Effector CD8-positive, alpha-beta T cell (primary cell): ENCODE data around the gene SDC4.
A peak's percentile ranks its signal among the peaks of the same experiment; 100 is the strongest.
"Not testable (repeated sequence)": the region's sequence is repeated elsewhere in the genome, so short reads cannot be mapped to it uniquely, and the experiment has no call there.

Experiments used
- DNase-seq: peaks from one replicate; lab custom pipeline; 2025; lab: John Stamatoyannopoulos, UW

Gene SDC4

DNA sequence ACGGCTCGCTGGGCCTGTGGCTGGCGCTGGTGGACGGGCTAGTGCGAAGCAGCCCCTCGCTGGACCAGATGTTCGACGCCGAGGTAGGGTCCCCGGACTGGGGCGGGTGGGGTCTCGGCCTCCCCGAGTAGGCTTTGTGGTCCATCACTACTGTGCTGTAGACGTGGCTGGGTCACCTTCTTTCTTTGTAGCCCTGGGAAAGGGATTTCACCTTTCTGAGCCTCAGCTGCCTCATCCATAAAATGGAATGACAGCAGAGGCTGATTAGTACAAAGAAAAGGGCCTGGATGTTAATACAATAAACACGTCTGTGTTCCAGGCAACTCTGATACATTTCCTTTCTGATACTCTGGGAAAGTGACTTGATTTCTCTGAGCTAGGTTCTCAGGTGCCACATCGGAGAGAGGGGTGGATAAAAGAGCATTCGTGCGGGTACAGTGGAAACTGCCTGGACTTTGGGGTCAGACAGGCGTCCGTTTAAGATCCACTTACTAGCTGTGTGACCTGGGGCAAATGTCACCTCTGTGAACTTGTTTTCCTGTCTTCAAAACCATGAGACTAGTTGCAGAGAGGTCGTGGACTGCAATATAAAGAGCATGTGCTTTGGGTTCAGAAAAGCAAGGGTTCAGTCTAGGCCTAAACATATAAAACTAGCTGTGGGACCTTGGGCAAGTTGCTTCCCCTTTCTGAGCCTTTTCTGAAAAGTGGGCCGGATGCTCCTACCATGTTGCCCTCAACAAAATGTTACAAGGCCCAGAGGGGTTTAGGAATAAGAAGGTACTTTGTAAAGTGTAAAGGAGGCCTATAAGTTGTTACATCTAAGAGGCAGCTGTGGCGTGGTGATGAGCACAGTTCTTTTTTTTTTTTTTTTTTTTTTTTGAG, 15.6 kb upstream of the SDC4 start:
- DNase-seq: no peak

GRCh38 chr20:45362804-45363610, 14.8 kb upstream of the SDC4 start, which contains the start of gene SYS1:
Gene SYS1 (plus strand): TSS chr20:45363156. CDS start chr20:45363532, 376 bp downstream.
- peak; percentile 97 for DNase-seq

- no peak for DNase-seq
These were observed 13.6 kb upstream of the SDC4 start for GRCh38 chr20:45361793-45362192.

DNA sequence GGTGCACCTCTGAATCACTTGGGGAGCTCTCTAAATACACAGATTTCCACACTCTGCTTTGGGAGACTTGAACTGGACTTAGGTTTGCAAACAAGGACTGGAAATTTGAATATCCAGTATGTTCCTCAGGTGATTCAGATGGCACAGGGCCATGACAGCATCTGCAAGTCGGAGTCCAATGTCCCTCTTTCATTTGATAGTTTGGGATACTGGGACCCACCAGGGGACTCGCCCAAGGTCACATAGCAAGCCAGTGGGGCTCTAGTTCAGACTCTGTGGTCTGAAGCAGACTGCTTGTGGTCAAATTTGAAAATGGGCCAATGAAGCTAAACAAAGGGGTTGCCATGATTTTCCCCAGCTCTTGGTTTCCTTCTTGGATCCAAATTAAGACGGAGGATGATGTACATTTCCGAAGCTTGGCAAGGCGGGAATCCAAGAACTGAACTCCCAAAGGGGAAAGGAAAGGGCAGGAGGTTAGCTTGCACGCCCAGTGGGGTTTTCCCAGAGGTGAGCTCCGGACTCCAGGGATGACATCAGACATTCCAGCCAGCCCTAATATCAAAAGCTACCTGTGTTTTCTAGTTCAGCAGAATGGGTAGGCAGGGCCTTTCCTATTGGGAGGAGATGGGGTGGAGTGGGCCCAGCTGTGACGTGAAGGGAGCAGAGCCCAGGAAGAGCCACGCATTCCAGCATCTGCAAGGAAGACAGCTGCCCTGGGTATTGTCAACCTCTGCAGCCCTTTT, 11.4 kb upstream of the SDC4 start:
- no peak for DNase-seq

DNA sequence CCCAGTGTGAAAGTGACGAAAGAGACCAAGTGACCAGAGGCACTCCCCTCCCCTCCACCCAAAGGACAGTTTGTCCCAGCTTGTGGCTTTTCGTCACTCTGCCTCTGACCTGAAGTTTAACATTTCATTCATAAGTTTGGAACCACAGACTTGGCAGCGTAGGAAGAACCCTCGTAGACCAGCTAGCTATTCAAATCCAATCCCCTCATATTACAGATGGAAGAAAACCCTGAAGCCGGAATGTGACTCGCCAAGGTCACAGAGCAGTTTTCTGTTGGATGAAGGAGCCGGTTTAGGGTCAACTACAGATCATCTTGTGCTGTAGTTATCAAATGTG, 10.8 kb upstream of the SDC4 start:
- no peak for DNase-seq

- DNase-seq: no peak
These were observed 10.3 kb upstream of the SDC4 start for GRCh38 chr20:45358282-45359068.

DNA sequence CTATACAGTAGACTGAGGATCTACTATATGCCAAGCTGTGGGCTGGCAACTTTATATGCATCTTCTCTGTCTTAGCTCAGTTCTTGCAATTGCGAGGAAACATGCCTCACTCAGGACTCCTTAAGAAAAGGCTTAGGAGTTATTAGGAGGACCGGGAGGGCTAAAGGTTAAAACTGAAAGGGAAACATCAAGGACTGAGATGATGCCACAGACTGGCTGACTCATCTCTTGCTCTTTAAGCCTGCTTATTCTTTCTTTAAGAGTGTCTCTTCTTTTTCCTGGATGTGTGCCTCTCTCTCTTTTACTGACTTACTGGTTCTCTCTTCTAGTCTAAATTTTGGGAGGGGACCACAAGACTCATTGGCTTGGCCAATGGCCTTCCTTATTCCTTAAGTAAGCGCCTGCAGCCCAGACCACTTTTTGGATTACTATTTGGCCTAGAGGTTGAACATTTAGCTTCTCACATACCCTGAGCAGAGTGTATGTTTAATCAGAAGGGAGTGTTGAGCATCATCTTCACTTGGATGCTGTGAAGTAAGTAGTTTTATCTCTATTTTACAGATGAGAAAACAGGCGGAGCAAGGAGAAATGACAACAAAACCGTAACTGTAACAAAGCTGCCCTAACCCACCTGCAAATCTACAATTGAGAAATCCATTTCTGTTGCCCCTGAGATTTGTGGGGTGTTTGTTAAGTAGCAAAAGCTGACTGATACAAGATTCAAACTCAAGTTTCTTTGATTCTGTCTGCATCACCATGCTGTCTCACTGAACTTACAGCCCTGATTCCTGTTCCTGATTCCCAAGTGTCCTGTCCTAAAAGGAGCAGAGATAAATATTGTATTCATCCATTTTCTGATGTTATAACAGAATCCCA, 7.2 kb upstream of the SDC4 start:
- no peak for DNase-seq

GRCh38 chr20:45354423-45355208, 6.4 kb upstream of the SDC4 start:
- DNase-seq: no peak

DNA sequence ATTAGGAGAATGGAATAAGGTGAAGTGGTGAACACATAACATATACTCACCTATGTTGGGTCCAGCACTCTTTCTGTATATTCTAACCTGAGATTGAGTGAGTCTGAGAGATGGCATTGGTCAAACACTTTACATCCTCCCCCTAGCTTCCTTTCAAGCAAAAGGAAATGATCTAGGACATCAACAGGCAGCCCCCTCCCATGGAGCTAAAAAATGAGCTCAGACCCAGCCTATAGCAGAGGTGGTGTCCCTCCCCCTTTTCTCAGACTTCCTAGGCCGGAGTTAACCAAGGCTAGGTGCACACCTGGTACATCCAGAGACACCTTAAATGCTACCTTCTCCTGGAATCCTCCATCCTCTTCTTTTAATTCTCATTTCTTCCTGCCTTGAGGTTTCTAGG, 5.5 kb upstream of the SDC4 start:
- DNase-seq: no peak

GRCh38 chr20:45352729-45353128, 4.5 kb upstream of the SDC4 start:
- no peak for DNase-seq

GRCh38 chr20:45350795-45351194, 2.6 kb upstream of the SDC4 start:
- not testable (repeated sequence) for DNase-seq

- DNase-seq: no peak
These were observed 2.0 kb upstream of the SDC4 start for GRCh38 chr20:45350217-45350616.

- no peak for DNase-seq
These were observed 808 bp downstream of the SDC4 start for GRCh38 chr20:45347297-45347935.

DNA sequence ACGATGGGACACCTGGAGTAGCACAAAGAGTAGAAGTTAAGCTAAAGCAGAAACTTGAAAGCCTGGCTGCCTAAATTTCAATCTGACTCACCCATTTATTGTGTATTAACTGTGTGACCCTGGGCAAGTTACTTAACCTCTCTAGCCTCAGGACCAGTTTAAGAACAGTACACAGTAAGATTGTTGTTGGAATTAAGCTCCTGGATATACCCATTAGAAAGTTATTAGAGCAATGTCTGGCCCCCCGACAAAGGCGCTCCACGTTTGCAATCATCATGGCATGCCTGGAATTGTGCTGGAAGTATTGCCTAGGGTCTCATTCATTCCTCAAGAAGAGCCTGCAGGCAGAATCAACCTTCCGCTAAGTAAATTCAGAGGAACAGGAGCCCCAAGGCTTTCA, 1.4 kb downstream of the SDC4 start:
- DNase-seq: no peak

- no peak for DNase-seq
These were observed 1.9 kb downstream of the SDC4 start for GRCh38 chr20:45346291-45346718.

GRCh38 chr20:45345104-45345936, 2.9 kb downstream of the SDC4 start:
- no peak for DNase-seq

DNA sequence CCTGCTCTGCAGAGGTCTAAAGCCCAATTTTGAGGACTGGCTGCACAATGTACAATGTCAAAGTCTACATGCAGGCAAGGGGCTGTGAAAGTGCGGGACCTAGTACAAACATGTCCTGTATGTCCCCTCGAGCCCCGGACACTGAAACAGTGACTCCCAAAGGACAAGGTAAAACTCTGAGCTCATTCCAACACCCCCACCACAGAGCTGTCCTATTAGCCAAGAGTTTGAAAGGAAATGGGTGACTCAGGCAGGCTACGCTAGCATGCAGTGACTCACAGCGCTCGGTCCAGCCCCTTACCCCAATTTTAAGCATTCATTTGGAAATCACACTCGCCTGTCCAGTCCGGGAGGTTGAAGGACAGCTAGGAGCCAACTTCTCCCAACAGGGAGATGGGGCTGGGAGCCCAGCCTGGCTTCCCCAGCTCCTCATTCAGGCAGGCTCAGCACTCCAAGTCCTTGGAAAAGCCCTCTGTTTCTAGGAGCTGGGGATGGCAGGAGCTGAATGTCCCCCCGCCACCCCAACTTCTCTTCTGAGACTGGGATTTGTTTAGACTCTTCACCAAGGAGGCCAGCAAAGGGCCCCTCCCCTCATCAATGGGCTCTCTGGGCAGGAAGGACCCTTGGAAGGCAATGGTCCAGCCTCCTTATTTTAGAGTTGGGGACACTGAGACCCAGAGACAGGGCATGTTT, 3.9 kb downstream of the SDC4 start:
- no peak for DNase-seq
